ENCODE results near the gene CPO.
A peak's percentile ranks its signal among the peaks of the same experiment; 100 is the strongest.

Gene CPO

DNA sequence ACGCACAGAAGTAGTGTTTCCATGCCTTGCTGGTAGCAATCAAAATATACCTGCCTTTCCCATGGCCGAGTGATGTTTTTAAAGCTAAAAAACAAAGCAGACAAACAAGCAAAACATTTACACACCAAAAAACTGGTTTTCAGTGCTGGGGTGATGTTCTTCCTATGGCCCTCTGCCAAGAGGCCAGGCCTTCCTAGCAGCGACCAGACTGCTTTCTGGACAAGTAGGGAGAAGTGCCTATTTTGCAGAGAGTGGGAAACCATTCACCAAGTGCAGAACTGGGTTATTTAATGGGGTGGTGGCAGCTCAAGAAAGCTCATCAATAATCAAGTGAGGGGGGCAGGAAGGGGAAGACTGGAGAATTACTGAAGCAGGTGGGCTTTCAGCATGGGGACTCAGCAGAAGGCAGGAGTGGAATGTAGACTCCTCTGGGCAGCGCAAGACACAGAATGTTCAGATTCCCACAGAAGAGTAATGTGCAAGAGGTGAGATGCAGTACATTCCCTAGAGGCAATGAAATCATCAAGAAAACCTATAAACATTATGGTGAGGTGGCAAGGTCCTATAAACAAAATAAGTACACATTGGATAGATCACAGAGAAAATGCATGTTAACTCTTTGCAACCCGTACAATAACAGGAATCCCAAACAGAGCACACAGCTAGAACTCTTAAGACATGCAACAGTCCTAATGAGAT is 44.0 kb downstream of the CPO start:
- Mint-ChIP-seq H3K4me3 (no peak overlapping the region), H3K27me3 (ENCODE audit: low read depth) (no peaks in the 10 kb centered on the region), H3K4me1 (ENCODE audit: low read depth) (peaks cover 13% of the 10 kb centered on the region), H3K9me3 (no peaks in the 10 kb centered on the region), H3K27ac (no peak overlapping the region), H3K36me3 (ENCODE audit: low read depth) (no peaks in the 10 kb centered on the region)

DNA sequence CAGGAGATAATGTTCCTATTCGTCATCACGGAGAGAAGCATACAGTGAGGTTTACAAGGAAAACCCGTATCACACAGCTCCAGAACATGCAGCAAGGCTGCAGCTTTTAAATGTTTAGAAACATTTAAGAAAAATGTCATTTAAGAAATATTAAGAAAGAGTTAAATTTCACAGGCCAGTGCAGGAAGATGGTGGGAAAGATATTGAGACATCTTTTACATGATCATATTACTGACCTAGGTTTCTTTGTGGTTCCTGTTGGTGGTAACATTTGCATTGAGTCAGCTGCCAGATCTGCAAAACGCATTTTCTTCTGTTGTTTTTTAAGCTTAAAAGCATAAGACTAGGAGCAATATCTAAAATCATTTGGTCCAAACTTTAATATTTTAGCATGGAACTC is 44.9 kb downstream of the CPO start:
- H3K27ac Mint-ChIP-seq, result no peak overlapping the region
- peaks cover 16% of the 10 kb centered on the region for H3K4me1 Mint-ChIP-seq (ENCODE audit: low read depth)
- H3K36me3 Mint-ChIP-seq (ENCODE audit: low read depth), result no peaks in the 10 kb centered on the region
- H3K4me3 Mint-ChIP-seq, result no peak overlapping the region
- no peaks in the 10 kb centered on the region for H3K9me3 Mint-ChIP-seq
- no peaks in the 10 kb centered on the region for H3K27me3 Mint-ChIP-seq (ENCODE audit: low read depth)

DNA sequence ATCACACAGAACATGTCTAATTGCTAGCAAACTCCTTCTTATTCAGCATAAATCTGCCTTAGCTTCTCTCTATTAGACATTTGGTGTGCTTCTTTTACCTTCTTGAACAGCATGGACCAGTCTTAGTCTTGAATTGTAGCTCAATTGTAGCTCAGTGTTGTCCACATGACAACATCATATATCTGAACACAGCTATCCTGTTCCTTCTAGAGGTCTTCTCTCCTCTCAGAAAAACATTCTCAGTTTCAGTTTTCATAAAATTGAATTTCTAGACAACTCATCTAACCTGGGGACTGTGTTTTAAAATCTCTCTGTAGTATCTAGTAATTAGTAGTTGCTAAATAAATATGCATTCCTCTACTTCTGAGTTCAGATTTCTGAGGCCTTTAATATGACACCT is 47.6 kb downstream of the CPO start:
- Mint-ChIP-seq H3K4me1 (ENCODE audit: low read depth) (peaks cover 18% of the 10 kb centered on the region), H3K27ac (no peak overlapping the region), H3K36me3 (ENCODE audit: low read depth) (no peaks in the 10 kb centered on the region), H3K27me3 (ENCODE audit: low read depth) (no peaks in the 10 kb centered on the region), H3K4me3 (no peak overlapping the region), H3K9me3 (no peaks in the 10 kb centered on the region)

DNA sequence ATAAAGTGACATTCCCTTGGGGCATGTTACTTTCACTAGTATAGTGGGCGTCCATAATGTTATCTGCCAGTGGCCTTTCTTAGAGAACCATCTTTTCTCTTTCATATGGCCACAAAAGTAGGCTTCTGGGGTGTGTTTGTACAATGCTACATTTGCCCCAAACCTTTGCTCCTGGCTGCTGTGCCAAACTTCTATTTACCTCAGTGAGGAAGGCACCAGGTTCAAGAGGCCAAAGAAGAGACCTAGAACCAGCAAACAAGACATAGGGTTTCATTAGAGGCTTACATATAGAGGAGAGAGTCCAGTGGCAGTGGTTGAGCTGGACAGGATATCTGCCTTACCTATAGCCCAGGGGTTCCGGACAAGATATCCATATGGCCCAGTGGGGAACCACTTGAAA is 48.5 kb downstream of the CPO start:
- H3K27me3 Mint-ChIP-seq (ENCODE audit: low read depth), result no peaks in the 10 kb centered on the region
- no peaks in the 10 kb centered on the region for H3K36me3 Mint-ChIP-seq (ENCODE audit: low read depth)
- H3K4me3 Mint-ChIP-seq, result no peak overlapping the region
- no peaks in the 10 kb centered on the region for H3K9me3 Mint-ChIP-seq
- H3K27ac Mint-ChIP-seq, result no peak overlapping the region
- peaks cover 11% of the 10 kb centered on the region for H3K4me1 Mint-ChIP-seq (ENCODE audit: low read depth)

DNA sequence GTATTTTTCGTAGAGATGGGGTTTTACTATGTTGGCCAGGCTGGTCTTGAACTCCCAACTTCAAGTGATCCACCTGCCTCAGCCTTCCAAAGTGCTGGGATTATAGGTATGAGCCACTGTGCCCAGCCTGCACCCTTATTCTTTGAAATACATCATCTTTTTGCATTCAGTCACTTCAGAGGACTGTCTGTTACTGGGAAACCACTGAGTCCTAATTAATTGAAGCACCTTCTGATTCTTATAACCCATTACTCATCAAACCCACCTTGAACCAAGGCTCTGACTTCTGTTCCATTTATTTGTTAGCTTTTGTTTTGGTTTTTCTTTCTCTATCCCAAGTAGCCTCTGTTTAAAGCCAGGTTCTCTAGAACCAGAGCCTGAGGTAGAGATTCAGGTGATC is 49.6 kb downstream of the CPO start:
- Mint-ChIP-seq H3K27ac (peak overlapping the region; percentile 13), H3K36me3 (ENCODE audit: low read depth) (no peaks in the 10 kb centered on the region), H3K4me1 (ENCODE audit: low read depth) (peaks cover 9% of the 10 kb centered on the region), H3K27me3 (ENCODE audit: low read depth) (peaks cover 3% of the 10 kb centered on the region), H3K4me3 (no peak overlapping the region), H3K9me3 (no peaks in the 10 kb centered on the region)

DNA sequence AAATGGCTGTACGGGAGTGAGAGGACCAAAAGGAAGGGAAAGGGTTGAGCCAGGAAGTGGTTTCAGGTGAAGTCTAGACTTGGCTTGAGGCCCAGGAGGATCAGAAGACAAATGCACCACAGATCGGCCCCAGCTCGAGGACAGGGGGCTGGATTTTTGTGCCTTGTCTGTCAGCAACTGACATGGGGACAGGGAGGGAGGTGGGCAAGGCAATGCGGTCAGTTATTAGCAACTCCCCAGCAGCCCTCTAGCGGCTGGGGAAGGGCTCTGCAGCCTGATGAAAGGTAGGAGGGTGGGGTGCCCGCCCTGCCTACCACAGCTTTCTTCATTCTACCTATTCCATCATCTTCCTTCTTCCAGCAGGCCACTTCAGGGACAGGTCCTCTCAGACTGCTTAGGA is 50.0 kb downstream of the CPO start:
- Mint-ChIP-seq H3K9me3 (no peaks in the 10 kb centered on the region), H3K4me3 (no peak overlapping the region), H3K27ac (peak overlapping the region; percentile 13), H3K27me3 (ENCODE audit: low read depth) (peaks cover 3% of the 10 kb centered on the region), H3K4me1 (ENCODE audit: low read depth) (peaks cover 7% of the 10 kb centered on the region), H3K36me3 (ENCODE audit: low read depth) (no peaks in the 10 kb centered on the region)

DNA sequence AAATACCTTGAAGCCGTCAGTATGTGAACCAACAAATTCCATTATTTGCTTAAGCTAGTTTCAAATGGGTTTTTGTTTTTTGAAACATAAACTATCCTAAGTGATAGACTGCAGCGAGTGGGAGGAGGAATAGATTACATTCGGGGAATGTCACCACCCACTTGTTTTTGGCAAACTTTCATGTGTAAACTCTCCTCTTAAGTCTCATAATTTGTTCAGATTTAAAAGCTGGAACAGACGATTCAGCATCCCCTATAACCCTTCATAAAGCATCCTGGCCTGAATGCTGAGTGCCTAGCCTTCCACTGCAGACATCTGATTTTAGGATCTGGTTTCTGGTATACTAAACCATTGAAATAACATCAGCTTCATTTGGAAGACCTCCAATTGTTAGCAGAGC is 51.0 kb downstream of the CPO start:
- Mint-ChIP-seq H3K27ac (no peak overlapping the region), H3K9me3 (no peaks in the 10 kb centered on the region), H3K36me3 (ENCODE audit: low read depth) (no peaks in the 10 kb centered on the region), H3K4me1 (ENCODE audit: low read depth) (peaks cover 5% of the 10 kb centered on the region), H3K4me3 (no peak overlapping the region), H3K27me3 (ENCODE audit: low read depth) (peaks cover 3% of the 10 kb centered on the region)

DNA sequence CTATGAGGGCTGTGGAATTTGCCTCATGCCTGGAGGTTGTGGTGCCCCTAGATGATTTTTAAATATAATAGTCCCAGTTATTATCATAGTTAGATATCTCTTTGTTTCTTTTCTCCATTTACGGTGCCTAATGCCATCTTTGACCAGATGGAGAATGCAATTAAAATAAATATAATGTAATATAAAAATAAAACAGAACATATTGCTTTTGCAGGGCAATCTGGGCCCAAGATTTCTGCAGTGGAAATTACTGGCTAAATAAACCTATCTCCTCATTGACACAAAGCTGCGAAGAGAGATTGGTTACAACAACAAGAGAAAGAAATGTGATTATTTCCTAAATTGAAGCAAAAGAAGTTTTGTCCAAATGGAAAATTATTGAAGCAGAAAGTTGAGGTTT is 51.8 kb downstream of the CPO start:
- Mint-ChIP-seq H3K36me3 (ENCODE audit: low read depth) (no peaks in the 10 kb centered on the region), H3K9me3 (no peaks in the 10 kb centered on the region), H3K27ac (no peak overlapping the region), H3K27me3 (ENCODE audit: low read depth) (peaks cover 3% of the 10 kb centered on the region), H3K4me3 (no peak overlapping the region), H3K4me1 (ENCODE audit: low read depth) (peaks cover 5% of the 10 kb centered on the region)

DNA sequence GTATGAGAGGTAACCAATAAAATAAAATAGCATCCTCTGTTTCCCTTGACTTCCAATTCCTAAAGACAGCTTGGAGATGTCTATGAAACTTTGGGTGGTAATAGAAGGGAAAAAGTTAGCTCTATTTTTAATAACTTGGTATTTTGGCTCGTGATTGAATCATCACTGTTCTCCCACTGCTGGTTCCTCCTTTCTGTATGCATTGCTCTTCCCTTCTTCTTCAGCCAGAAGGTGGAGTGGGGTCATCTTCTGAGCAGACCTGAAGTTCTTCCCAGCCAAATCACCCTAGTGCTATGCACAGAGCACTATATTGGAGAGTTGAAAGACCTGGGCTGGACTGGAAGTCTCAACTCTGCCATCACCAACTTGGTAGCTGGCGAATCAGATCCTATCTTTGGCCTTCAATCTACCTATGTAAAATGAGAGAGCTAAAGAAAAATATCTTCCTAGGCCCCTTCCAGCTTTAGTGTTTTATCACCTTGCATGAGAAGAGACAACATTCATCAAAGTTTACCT is 54.1 kb downstream of the CPO start:
- H3K9me3 Mint-ChIP-seq, result no peaks in the 10 kb centered on the region
- no peaks in the 10 kb centered on the region for H3K36me3 Mint-ChIP-seq (ENCODE audit: low read depth)
- no peak overlapping the region for H3K27ac Mint-ChIP-seq
- H3K27me3 Mint-ChIP-seq (ENCODE audit: low read depth), result peaks cover 17% of the 10 kb centered on the region
- no peak overlapping the region for H3K4me3 Mint-ChIP-seq
- peaks cover 5% of the 10 kb centered on the region for H3K4me1 Mint-ChIP-seq (ENCODE audit: low read depth)

DNA sequence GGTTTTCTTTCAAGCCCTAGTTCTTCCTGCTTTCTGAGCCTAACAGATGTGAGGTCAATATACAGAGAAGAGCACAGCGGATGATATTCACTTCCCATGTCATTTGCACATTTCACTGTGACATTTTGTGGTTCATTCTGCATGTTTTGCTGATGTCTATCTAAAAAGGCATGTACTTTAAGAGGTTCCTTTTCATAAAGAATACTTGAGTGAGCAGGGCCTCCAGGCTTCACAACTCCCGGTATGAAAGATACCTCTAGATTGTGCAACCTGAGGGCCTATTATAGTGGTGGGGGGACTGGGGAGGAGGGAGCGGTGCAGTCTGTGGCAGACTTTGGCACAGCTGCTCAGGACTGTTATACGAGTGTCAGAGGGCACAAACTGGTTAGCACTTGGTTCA is 54.6 kb downstream of the CPO start:
- Mint-ChIP-seq H3K4me3 (no peak overlapping the region), H3K27me3 (ENCODE audit: low read depth) (peaks cover 17% of the 10 kb centered on the region), H3K27ac (no peak overlapping the region), H3K9me3 (no peaks in the 10 kb centered on the region), H3K36me3 (ENCODE audit: low read depth) (no peaks in the 10 kb centered on the region), H3K4me1 (ENCODE audit: low read depth) (peaks cover 4% of the 10 kb centered on the region)

DNA sequence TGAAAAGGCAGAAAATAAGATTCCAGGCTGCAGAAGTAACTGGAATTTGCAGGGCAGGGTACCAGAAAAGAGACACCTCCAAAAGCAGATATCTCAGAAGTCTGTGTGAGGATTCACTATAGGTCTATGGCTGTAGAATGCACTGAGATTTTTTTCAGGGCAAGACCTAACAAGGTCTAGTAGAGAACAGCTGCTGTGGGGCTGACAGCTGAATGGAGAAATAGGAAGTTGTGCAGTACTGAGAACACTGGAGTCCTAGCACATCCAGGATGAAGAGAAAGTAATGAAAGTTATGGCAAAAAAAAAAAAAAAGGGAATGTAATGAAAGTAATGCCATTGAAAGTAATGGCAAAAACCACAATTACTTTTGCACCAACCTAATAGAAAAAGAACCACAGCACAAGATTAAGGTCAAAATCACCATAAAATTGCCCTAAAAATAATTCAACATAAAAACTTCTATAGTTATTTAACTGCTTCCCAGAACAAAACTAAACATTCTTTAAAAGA is 57.3 kb downstream of the CPO start:
- peaks cover 8% of the 10 kb centered on the region for H3K9me3 Mint-ChIP-seq
- H3K36me3 Mint-ChIP-seq (ENCODE audit: low read depth), result no peaks in the 10 kb centered on the region
- no peaks in the 10 kb centered on the region for H3K4me1 Mint-ChIP-seq (ENCODE audit: low read depth)
- peaks cover 17% of the 10 kb centered on the region for H3K27me3 Mint-ChIP-seq (ENCODE audit: low read depth)
- no peak overlapping the region for H3K27ac Mint-ChIP-seq
- no peak overlapping the region for H3K4me3 Mint-ChIP-seq

DNA sequence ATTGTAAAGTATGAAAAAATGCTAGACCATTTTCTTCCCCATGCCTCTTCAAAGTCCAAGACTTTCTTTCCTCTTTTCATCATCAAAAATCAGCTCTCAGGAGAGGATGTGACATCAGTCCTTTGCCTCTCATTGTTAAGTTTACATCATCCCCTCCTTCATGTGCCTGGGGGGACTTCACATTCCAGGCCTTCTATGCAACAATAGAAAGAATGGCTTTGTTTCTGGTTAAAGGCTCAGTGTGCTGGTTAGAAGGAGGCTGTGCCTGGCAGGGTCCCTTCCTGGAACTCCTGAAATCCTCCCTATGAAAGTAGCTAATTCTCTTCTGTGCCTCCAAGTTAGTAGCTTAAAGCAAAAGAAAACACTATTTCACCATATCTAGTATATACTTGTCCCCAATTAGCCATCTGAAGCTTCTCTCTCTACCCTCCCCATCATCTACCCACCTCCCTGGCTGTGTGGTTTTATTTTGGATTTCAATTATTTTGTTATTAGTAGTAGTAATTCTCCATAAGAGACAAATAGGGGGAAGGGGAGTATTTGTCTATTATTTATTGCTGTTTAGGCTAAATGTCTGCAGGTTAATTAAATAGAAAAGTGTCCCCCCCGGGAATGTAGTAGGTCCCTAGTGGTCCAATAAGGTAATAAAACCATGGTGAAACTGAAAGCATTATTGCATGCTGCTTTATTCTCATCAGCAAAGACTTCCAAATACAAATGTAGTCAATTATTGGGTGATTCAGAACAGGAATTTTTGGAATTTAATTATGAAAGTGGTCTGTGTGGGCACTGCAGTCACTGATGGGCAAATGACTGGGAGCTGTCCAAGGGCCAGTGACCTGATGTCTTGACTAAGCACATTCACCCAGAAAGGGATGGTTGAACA is 69.0 kb downstream of the CPO start:
- Mint-ChIP-seq H3K27ac (no peak overlapping the region), H3K36me3 (ENCODE audit: low read depth) (no peaks in the 10 kb centered on the region), H3K4me3 (no peak overlapping the region), H3K4me1 (ENCODE audit: low read depth) (no peaks in the 10 kb centered on the region), H3K27me3 (ENCODE audit: low read depth) (no peaks in the 10 kb centered on the region), H3K9me3 (no peaks in the 10 kb centered on the region)

DNA sequence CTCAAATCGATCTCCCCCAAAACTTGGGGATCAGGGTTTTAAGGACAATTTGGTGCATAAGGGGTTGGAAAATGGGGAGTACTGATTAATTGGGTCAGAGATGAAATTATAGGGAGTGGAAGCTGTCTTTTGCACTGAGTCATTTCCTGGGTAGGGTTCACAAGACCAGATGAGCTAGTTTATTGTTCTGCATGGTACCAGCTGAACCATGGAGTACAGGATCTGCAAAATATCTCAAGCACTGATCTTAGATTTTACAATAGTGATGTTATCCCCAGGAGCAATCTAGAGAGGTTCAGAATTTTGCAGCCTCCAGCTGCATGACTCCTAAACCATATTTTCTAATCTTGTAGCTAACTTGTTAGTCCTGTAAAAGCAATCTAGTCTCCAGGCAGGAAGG is 73.1 kb downstream of the CPO start:
- H3K27ac Mint-ChIP-seq, result no peak overlapping the region
- H3K4me3 Mint-ChIP-seq, result no peak overlapping the region
- H3K27me3 Mint-ChIP-seq (ENCODE audit: low read depth), result no peaks in the 10 kb centered on the region
- no peaks in the 10 kb centered on the region for H3K9me3 Mint-ChIP-seq
- H3K36me3 Mint-ChIP-seq (ENCODE audit: low read depth), result no peaks in the 10 kb centered on the region
- no peaks in the 10 kb centered on the region for H3K4me1 Mint-ChIP-seq (ENCODE audit: low read depth)

DNA sequence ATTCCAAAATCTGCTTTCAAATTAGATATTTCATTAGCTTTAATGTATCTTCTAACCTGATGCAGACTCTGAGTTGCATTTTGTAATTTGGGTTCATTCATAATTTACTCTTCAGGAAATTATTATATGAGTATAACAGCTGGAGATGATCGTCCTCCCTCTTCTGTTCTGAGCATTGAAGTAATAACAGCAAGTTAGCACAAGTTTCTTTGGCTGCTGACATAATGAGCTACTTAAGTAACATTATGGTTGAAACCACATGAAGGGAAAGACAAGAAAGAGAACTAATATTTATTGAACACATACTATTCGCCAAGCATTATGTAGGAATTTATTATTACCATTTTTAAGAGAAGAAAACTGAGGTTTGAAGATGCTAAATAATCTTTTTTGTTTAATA is 75.1 kb downstream of the CPO start:
- H3K36me3 Mint-ChIP-seq (ENCODE audit: low read depth), result no peaks in the 10 kb centered on the region
- H3K9me3 Mint-ChIP-seq, result no peaks in the 10 kb centered on the region
- H3K4me3 Mint-ChIP-seq, result no peak overlapping the region
- no peak overlapping the region for H3K27ac Mint-ChIP-seq
- no peaks in the 10 kb centered on the region for H3K4me1 Mint-ChIP-seq (ENCODE audit: low read depth)
- no peaks in the 10 kb centered on the region for H3K27me3 Mint-ChIP-seq (ENCODE audit: low read depth)

DNA sequence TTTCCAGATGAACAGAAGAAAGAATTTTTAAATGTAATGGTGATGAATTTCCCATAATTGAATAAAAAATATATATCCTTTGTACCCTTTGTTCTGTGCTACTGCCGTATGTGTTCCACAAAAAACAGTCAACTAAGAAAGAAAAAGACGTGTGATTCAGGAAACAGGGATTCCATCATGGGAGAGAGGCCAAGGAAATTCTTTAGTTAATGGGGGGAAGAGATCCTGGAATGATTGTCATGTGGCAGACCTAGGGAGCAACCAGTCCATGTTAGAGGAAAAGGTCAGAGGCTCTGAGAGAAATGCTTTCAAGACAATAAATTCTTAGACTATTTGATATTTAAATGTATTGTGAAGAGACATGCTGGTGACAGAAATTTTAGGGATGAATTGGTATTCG is 76.6 kb downstream of the CPO start:
- Mint-ChIP-seq H3K27ac (no peak overlapping the region), H3K27me3 (ENCODE audit: low read depth) (no peaks in the 10 kb centered on the region), H3K4me1 (ENCODE audit: low read depth) (no peaks in the 10 kb centered on the region), H3K4me3 (no peak overlapping the region), H3K36me3 (ENCODE audit: low read depth) (no peaks in the 10 kb centered on the region), H3K9me3 (no peaks in the 10 kb centered on the region)
